Measurements from ENCODE around the gene TRIM66. TPM values are rescaled to one million over a fixed set of nuclear protein-coding genes. Genes with fewer than 3 reads are reported as not detected.

The TRIM66 gene
- total and polyA plus RNA-seq, 9 of the 15 experiments (the other 6 are each of a cell fraction or from before 2014, with no cell fraction given), result 1.1 to 7.3 (median 4.9) TPM

GRCh38 chr11:8581300-8581699 lies 101.2 kb downstream of the TRIM66 start:
- Histone ChIP-seq H3K27me3 (ENCODE audit: control insufficient read depth in 2 of 2, insufficient read depth in 2 of 2, low read length in 2 of 2) (no peaks in the 10 kb centered on the region; a peak in 1 of 5 replicates), H3K4me2 (ENCODE audit: insufficient read depth, low read length) (no peak overlapping the region), H3K9ac (ENCODE audit: insufficient read depth in 1 of 2, low read depth in 2 of 2, low read length in 2 of 2) (no peak overlapping the region), H3K9me1 (ENCODE audit: control insufficient read depth, insufficient read depth, low read length) (no peaks in the 10 kb centered on the region), H3K79me2 (ENCODE audit: control insufficient read depth, insufficient read depth, low read length) (no peaks in the 10 kb centered on the region), H3K27ac (ENCODE audit: extremely low read depth, low read depth, low read length) (no peak overlapping the region), H4K20me1 (replicated peaks; ENCODE audit: control insufficient read depth, insufficient read depth, low read length) (no peaks in the 10 kb centered on the region), H3K36me3 (ENCODE audit: control insufficient read depth, insufficient read depth, low read length) (no peaks in the 10 kb centered on the region), H3K4me3 (no peak overlapping the region), H2AFZ (ENCODE audit: low read depth, low read length) (no peak overlapping the region), H3K9me3 (replicated peaks; ENCODE audit: control insufficient read depth, insufficient read depth, low read depth, low read length) (no peaks in the 10 kb centered on the region), H3K4me1 (replicated peaks in 1 of 2; ENCODE audit: control insufficient read depth in 2 of 2, insufficient read depth in 2 of 2, low read length in 2 of 2) (no peaks in the 10 kb centered on the region)
- no peak for ATAC-seq
- TF ChIP-seq MXI1 (IDR thresholded peaks at IDR 0.05; ENCODE audit: low read depth, low read length) (no peak), HES1 (IDR thresholded peaks at IDR 0.05; ENCODE audit: low read depth) (no peak), SMAD3 (CRISPR knock-in tag; conservative IDR thresholded peaks at IDR 0.05) (no peak), CBX2 (IDR thresholded peaks at IDR 0.05; ENCODE audit: insufficient read depth, low read length, poor library complexity, severe bottlenecking) (no peak), DPF2 (IDR thresholded peaks at IDR 0.05) (no peak), ZNF41 (CRISPR knock-in tag; conservative IDR thresholded peaks at IDR 0.05) (no peak), MIER1 (IDR thresholded peaks at IDR 0.05; ENCODE audit: low read depth) (no peak)
- BruUV-seq (replicated peaks), result no TSS peak
- WGBS (ENCODE audit: insufficient coverage, low coverage, missing lambda C conversion rate), result 3% methylated on average over 3 of the region's 3 CpGs
- in situ Hi-C loops (cut with MboI) (no loop called here), intact Hi-C loops (cut with micrococcal nuclease) (no loop called here)
- FAIRE-seq, result no peak
- POLR2A ChIA-PET, result interaction anchor here (0.6 kb wide), 1 partner anchor 183 kb away, joined by 3 read pairs; no protein-coding TSS in a partner anchor
- CTCF ChIA-PET (ENCODE audit: low intra/inter-chr PET ratio), result no interaction called here
- no peak for DNase-seq (ENCODE audit: extremely low read depth in 1 of 4, low spot score in 3 of 4)

Data from K562 (cell line).